Stimulated activated CD8-positive, alpha-beta memory T cell treated with anti-CD3 and anti-CD28 coated beads, Interleukin-7, amount 100 ng/mL, for 24 hours (primary cell): ENCODE data around the gene SLC2A14.
"Not testable (repeated sequence)": the region's sequence is repeated elsewhere in the genome, so short reads cannot be mapped to it uniquely, and the experiment has no call there.

Experiments used
- DNase-seq: peaks from one replicate; pipeline ENCODE4 v3.0.0-alpha.2; 2020; ENCODE audit warnings: low read depth

The SLC2A14 gene

DNA sequence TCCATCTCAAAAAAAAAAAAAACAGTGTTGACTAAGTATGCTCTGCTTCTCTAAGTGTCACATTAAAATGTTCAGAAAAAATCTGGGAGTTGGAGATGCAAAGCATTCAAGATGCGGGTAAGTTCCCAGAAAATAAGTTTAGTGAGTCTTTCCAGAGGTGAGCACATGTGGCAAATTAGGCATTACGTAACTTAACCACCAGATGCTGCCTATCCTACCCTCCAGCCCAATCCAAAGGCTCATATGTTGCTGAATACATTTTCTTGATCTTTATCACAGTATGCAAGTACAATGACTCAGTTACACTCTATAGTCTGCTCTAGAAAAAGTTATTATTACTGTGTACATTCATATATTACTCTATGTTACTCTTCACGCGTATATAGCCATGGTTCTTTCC is 3.6 kb downstream of the SLC2A14 start:
- DNase-seq: no peak

DNA sequence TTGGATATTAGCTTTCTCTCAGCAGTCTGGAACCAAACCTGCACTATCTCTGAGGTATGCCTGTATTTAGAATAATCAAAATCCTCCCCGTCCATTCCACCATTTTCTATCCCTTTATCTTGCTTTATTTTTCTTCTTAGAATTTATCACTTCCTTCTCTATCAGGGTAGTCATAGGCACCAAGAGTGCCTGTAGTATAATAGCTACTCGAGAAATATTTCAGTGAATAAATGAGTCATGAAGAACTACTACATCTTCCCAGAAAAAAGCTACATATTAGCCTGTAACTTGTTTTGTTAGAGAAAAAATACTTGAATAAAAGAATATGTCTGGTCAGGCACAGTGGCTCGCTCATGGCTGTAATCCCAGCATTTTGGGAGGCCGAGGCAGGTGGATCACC is 4.3 kb downstream of the SLC2A14 start:
- DNase-seq: no peak

DNA sequence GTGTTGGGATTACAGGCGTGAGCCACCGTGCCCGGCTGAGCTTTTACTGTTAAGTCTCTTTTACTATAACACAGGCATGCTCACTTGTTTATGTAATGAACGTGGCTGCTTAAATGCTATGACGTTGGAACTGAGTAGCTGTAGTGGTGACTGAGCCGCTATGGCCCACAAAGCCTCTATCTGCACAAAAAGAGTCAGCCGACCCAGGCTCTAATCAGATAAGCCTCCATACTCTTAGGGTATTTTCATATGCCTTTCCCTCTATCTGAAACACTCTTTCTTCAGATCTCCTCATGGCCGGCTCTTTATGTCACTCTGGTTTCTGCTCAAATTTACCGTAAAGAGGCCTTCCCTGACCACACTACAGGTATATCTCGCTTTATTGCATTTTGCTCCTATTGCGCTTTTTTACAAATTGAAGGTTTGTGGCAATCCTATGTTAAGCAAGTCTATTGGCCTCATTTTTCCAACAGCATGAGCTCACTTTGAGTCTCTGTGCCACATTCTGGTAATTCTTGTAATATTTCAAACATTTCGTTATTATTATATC is 8.0 kb downstream of the SLC2A14 start:
- no peak for DNase-seq

DNA sequence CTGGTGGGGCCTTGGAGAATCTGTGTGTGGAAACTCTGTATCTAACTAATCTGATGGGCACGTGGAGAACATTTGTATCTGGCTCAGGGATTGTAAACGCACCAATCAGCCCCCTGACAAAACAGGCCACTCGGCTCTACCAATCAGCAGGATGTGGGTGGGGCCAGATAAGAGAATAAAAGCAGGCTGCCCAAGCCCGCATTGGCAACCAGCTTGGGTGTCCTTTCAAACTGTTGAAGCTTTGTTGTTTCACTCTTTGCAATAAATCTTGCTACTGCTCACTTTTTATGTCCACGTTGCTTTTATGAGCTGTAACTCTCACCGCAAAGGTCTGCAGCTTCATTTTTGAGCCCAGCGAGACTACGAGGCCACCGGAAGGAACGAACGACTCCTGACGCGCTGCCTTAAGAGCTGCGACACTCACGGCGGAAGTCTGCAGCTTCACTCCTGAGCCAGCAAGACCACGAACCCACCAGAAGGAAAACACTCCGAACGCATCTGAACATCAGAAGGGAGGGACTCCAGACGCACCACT is 9.8 kb downstream of the SLC2A14 start:
- DNase-seq: not testable (repeated sequence)

DNA sequence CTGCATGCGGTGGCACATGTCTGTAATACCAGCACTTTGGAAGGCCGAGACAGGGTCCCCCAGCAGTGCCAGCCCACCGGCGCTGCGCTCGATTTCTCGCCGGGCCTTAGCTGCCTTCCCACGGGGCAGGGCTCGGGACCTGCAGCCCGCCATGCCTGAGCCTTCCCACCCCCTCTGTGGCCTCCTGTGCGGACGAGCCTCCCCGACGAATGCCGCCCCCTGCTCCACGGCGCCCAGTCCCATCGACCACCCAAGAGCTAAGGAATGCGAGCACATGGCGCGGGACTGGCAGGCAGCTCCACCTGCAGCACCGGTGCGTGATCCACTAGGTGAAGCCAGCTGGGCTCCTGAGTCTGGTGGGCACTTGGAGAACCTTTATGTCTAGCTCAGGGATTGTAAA is 10.4 kb downstream of the SLC2A14 start:
- DNase-seq: not testable (repeated sequence)

DNA sequence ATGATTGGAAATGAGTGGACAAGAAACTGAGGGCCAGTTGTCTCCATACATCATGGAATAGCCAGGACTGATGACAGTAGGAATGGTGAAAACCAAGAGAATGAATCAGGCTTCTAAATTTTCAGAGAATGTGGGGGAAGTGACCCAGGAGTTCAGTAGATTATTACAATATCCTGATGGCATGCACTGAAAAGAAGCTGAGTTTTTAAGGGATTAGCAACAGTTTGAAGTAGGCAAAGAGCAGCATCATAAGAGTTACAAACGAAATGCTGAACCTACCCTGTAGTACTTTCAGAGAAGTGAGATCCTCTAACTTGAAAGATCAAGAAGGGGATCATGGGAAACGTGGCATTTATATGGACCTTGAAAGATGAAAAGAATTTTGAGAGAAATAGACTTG is 13.2 kb downstream of the SLC2A14 start:
- no peak for DNase-seq

DNA sequence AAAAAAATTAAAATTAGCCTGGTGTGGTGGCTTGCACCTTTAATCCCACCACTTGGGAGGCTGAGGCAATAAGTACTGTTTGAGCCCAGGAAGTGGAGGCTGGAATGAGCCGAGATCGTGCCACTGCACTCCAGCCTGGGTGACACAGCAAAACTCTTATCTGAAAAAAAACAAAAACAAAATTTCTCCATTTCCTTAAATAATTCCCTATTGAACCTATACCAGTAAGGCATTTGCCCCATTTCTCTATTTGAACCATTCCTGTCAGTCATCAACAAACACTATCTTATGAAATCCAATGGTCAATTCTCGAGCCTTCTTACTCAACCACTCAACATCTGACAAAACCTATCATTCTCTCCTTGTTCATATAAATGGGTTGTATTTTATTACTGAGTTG is 14.7 kb downstream of the SLC2A14 start:
- DNase-seq: no peak

DNA sequence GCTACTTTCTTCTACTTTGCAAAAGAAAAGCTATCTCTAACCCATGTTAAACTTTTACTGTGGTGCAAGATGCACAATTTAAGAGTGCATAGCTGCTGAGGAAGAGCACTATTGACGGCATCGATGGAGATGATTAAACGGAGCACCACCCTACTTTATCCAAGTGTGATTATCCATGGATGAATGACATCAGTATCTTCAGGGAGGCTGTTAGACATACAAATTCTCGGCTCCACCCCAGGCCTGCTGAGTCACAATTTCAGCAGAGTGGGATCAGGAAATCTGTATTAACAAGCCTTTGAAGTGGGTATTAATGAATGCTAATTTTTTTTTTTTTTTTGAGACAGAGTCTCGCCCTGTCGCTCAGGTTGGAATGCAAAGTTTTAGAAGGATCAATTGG is 16.2 kb downstream of the SLC2A14 start:
- DNase-seq: no peak

DNA sequence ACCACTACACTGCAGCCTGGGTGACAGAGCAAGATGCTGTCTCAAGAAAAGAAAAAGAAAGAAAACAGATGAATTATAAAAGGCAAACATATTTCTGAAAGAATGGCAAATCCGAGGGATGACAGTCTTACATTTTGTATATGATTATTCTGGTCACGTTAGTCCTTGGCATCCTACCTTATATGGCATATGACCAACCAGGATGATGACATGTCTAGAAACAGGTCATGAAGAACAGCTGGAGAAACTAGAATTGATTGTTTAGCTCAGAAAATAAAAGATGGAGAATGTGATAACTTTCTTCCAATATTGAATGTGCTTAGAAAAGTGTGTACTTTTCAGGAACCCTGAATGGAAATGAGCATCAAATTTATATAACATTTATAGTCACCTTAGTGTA is 19.2 kb downstream of the SLC2A14 start:
- DNase-seq: no peak

DNA sequence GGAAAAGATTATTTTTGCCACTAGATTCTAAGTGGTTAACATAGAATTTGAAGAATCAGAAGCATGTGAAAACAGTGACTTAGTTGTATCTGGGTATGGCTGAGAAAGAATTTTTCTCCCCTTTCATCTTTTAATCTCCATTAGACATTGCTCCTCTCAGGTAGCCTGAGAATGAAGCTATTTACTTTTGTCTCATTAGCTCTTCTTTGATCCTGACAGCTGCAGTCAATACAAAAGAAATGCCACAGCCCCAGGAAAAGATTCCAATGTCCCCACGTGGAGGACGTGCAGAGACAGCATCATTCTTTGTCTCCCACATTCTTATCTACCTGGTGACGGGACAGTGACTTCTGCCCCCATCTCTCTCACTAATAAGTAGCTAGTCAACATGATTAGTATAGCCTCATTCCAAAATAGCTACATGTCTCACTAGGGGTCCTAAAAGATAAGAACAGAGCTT is 21.1 kb downstream of the SLC2A14 start:
- not testable (repeated sequence) for DNase-seq

DNA sequence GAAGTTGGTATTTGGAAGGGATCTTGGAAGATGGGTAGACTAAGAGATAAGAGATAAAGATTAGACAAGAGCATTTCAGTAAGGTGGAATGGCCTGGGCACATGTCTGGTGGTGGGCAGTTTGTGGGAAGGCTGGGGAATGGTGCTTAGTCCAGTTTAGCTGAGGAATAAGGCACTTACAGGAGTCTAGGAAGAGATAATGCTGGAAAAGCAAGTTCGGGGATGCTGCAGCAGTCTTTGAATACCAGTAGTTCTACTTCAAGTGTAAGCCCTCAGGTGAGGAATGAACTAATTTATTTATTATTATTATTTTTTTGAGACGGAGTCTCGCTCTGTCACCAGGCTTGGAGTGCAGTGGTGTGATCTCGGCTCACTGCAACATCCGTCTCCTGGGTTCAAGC is 22.6 kb downstream of the SLC2A14 start:
- not testable (repeated sequence) for DNase-seq

DNA sequence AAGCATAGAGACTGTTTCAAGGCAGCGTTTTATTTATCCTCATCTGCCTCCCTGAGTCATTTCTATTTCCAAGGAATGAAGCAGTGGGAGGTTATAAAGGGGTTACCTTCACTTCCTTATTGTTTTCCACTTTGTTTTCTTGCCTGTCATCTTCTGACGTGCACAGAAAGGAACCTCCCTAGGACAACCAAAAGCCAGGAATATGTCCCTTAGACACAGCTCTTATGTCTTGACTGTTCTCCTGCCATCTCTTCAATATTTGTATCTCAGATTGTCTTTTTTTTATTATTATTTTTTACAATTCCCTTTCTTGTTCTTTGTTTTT is 24.7 kb downstream of the SLC2A14 start:
- DNase-seq: not testable (repeated sequence)

DNA sequence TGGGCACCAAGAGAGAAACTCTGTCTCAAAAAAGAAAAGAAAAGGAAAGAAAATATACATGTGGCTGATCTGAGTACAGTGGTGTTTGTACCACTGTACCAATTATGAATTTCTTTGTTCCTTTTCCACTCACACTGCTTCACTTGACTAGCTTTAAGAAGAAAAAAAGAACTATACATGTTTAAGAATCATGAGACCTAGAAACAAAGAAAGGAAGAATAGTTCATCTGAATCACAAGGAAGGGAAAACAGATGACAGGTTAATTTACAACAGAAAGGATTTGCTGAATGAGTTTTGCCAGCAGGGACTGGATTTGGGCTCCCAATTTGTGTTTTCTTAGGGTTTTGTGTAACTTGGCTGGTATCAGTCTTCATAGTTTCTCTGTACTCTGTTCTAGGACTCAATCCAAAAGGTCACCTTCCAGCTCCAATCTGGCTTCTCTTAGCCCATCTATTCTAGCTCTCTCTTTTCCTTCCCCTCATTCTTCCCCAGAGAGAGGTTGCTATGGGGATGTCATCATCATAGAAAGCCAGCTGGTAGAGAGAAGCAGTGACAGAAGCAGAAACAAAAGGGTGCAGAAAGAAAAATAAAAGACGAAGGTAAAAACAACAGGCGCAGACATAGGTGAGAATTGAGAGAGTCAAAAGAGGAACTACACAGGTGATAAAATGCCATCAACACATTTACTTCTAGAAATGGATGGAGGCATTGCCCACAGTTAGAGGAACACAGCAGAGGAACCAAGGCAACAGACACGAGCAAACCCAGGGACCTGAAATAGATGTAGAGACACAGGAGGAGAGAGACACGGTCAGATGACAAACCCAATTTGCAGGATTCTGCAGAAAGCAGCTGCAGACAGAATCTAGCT is 25.3 kb downstream of the SLC2A14 start:
- DNase-seq: not testable (repeated sequence)

DNA sequence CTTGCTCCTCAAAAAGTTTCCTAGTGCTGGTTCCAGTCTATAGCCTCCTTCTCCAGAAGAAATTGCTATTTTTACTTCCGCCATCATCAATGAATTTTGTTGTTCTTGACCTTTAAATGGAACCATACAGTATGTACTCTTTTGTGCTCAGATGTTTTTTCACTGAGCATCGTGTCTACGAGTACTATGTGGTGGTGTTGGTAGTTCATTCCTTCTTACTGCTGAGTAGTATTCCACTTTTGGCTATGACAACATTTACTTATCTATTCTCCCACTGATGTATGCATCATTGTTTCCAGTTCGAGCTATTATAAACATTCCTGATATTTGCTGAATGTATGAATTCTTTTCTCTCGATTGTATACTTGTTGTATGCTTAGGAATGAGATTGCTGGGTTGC is 28.6 kb downstream of the SLC2A14 start:
- DNase-seq: no peak

DNA sequence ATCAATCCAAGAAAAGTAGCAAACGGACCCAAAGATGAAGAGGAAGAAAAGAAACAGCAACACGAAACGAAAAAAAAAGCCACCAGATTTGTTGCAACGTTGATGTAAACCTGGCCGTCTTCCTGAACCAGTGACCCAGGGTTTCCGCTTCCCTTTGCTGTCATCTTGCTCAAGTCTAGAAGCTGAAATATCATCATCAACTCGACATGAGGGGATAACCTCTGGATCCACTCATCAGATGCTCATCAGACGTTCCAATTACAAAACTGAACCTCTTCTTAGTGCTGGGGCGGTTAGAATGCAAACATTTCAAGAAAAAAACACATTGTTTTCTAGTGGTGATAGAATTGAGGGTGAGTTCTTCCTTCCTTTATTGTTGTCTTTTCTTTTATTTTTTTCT is 29.1 kb downstream of the SLC2A14 start:
- not testable (repeated sequence) for DNase-seq

DNA sequence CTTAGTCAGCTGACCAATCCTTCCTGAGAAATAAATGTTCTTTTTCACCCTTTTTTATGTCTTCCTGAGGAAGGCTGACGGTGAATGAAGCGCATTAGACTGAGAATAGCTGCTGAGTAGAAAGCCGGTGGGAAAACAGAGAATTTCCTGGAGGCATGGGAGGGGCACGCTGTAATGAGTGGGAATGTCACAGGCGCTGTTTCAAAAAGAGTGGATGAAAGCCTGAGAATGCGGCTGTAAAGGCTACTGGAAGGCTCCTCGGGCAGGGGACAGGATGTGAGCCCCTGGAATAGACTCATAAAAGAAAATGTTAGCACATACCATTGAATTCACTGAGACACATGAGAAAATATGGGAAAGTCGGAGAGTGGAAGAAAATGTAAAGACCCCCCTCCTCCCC is 29.6 kb downstream of the SLC2A14 start:
- DNase-seq: not testable (repeated sequence)

DNA sequence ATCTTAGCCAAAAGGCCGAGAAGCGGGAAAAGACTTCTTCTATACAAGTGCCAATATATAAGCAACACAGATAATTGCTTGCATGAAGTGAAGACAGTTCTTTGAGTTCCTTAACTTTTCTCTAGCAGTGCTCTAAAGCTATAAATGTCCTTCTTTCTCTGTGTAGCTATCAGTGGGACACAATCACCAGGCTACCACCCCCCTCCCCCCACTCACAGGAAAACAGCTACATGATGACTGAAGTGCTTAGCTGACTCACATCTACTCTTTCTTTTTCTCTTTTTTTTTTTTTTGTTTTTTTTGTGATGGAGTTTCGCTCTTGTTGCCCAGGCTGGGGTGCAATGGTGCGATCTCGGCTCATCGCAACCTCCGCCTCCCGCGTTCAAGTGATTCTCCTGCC is 30.3 kb downstream of the SLC2A14 start:
- DNase-seq: not testable (repeated sequence)

DNA sequence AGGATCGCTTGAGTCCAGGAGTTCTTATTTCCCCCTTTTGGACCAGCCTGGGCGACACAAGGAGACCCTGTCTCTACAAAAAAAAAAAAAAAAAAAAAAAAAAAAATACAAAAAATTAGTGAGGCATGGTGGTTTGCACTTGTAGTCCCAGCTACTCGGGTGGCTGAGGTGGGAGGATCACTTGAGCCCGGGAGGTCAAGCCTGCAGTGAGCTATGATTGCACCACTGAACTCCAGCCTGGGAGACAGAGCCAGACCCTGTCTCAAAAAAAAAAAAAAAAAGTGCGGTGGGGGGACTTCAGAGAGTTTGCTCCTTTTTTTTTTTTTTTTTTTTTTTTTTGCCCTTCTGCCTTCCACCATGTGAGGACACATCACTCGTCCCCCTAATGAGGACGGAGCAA is 32.9 kb downstream of the SLC2A14 start:
- not testable (repeated sequence) for DNase-seq

DNA sequence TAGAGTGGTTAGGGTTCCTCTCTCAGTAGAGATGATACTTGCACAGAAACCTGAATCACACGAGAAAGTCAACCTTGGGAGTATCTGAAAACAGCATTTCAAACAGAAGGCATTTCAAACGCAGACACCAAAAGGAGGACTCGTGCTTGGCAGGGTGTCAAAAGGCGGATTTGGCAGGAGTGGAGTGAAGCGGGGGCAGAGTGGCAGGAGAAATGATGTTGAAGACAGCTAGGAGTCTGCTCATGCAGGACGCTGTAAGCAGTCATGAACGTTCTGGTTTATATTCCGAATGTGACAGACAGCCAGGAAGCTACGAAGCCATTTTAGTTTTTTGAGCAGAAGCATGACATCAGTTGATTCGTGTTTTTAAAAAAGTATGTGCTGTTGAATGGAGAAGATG is 33.5 kb downstream of the SLC2A14 start:
- DNase-seq: not testable (repeated sequence)

DNA sequence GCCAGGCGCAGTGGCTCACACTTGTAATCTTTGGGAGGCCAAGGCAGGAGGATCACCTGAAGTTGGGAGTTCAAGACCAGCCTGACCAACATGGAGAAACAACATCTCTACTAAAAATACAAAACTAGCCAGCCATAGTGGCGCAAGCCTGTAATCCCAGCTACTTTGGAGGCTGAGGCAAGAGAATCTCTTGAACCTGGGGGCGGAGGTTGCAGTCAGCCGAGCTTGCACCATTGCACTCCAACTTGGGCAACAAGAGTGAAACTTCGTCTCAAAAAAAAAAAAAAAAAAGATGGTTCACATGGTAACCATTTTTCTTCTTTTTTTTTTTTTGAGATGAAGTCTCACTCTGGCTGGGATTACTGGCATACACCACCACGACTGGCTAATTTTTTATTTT is 35.3 kb downstream of the SLC2A14 start:
- DNase-seq: no peak

DNA sequence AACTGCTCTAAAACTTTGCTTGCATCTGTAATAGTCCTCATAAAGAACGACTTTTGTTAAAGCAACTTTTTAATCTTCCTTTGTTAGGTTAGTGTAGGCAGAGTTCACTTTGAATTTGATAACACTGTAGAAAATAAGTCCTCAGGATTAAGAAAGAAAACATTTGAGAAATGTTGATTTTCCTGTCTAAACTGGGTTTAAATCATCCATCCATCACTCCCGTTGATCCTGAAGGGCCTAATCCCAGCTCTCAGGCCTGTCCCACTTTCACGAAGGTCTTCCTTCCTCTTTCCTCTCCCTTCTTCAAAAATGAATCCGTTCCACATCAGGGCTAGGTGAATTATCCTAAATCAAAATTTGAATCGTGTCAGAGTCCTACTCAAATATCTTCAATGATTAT is 36.9 kb downstream of the SLC2A14 start:
- DNase-seq: no peak

DNA sequence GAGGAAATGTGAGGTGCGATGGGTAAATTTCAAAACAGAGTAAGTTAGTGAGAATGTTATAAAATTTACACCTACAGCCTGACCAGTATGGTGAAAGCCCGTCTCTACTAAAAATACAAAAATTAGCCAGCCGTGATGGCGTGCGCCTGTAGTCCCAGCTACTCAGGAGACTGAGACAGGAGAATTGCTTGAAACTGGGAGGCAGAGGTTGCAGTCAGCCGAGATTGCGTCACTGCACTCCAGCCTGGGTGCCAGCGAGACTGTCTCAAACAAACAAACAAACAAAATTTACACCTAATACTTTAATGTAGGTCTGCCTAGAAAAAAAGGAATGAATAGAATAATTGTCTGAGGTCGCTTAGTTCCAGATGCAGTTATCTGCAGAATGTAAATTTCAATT is 37.6 kb downstream of the SLC2A14 start:
- DNase-seq: no peak

DNA sequence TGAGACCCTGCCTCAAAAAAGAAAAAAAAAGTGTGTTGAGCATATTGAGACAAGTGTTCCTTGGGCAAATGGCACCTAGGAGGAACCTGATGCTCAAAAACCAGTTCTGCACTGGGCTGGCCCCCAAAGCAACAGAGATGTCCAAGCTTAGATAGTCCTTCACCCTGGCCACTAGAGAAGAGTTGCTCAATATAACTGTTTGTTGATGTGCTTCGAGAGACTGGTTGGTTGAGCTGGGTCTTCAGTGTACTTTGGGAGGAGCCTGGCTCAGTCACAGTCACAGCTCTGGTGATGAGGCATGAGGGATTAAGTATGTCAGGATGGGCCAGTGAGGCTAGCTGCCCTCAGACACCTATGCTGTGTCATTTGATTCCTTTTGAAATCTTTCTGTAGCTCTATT is 38.0 kb downstream of the SLC2A14 start:
- no peak for DNase-seq

DNA sequence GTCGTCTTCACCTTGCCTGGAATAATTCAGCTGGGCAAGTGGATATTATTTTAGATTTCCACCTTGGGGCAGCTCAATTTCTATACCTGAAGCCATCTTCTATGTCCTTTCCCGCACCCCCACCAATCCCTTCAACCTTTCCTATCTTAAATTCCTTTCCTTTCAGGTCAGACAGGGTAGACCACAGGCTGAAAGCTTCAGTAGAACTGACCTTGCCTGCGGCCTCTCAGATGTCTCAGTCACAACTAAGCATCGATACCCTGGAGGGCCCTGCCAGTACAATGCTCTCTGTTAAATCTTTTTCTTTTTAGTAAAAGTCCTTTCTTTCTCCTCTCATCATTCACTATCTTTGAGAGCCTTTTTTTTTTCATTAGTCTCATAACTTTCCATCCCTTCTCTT is 38.9 kb downstream of the SLC2A14 start:
- DNase-seq: no peak
